ENCODE results near the gene CERS5.

The CERS5 gene

GRCh38 chr12:50167049-50167828 is at the start of gene CERS5:
CERS5 (minus strand) TSS chr12:50167369; CDS start chr12:50167297, 72 bp downstream.
- DNase-seq (ENCODE audit: low read depth): peak; percentile 89

- no peak for DNase-seq (ENCODE audit: low read depth)
Measured at GRCh38 chr12:50215033-50215432, 47.9 kb upstream of the CERS5 start.

- no peak for DNase-seq (ENCODE audit: low read depth)
Measured at GRCh38 chr12:50214018-50214417, 46.8 kb upstream of the CERS5 start.

GRCh38 chr12:50213439-50213838 is 46.3 kb upstream of the CERS5 start:
- no peak for DNase-seq (ENCODE audit: low read depth)

- no peak for DNase-seq (ENCODE audit: low read depth)
Measured at GRCh38 chr12:50212071-50212467, 44.9 kb upstream of the CERS5 start.

GRCh38 chr12:50211392-50212070 is 44.4 kb upstream of the CERS5 start:
- DNase-seq (ENCODE audit: low read depth): no peak

- no peak for DNase-seq (ENCODE audit: low read depth)
Measured at GRCh38 chr12:50207424-50207823, 40.3 kb upstream of the CERS5 start.

- DNase-seq (ENCODE audit: low read depth): no peak
Measured at GRCh38 chr12:50205648-50206047, 38.5 kb upstream of the CERS5 start.

- no peak for DNase-seq (ENCODE audit: low read depth)
Measured at GRCh38 chr12:50203691-50204090, 36.5 kb upstream of the CERS5 start.

- peak; percentile 92 for DNase-seq (ENCODE audit: low read depth)
Measured at GRCh38 chr12:50201987-50202521, 34.9 kb upstream of the CERS5 start.

- no peak for DNase-seq (ENCODE audit: low read depth)
Measured at GRCh38 chr12:50200552-50201273, 33.5 kb upstream of the CERS5 start.

GRCh38 chr12:50198829-50199228 is 31.7 kb upstream of the CERS5 start:
- no peak for DNase-seq (ENCODE audit: low read depth)

- DNase-seq (ENCODE audit: low read depth): no peak
Measured at GRCh38 chr12:50197297-50197727, 30.1 kb upstream of the CERS5 start.

- DNase-seq (ENCODE audit: low read depth): no peak
Measured at GRCh38 chr12:50196537-50196936, 29.4 kb upstream of the CERS5 start.

- no peak for DNase-seq (ENCODE audit: low read depth)
Measured at GRCh38 chr12:50195832-50196231, 28.7 kb upstream of the CERS5 start.

GRCh38 chr12:50192908-50193307 is 25.7 kb upstream of the CERS5 start:
- peak; percentile 75 for DNase-seq (ENCODE audit: low read depth)

- no peak for DNase-seq (ENCODE audit: low read depth)
Measured at GRCh38 chr12:50192236-50192635, 25.1 kb upstream of the CERS5 start.

- no peak for DNase-seq (ENCODE audit: low read depth)
Measured at GRCh38 chr12:50190859-50191258, 23.7 kb upstream of the CERS5 start.

GRCh38 chr12:50188875-50189575 is 21.9 kb upstream of the CERS5 start:
- no peak for DNase-seq (ENCODE audit: low read depth)

- no peak for DNase-seq (ENCODE audit: low read depth)
Measured at GRCh38 chr12:50188241-50188781, 21.1 kb upstream of the CERS5 start.

- no peak for DNase-seq (ENCODE audit: low read depth)
Measured at GRCh38 chr12:50187084-50187900, 20.1 kb upstream of the CERS5 start.
